Kidney epithelial cell (primary cell): ENCODE results near the gene PRELID2. TPM values are rescaled to one million over a fixed set of nuclear protein-coding genes. Genes with fewer than 3 reads are reported as not detected.
A peak's percentile ranks its signal among the peaks of the same experiment; 100 is the strongest.
"Not testable (repeated sequence)": the region's sequence is repeated elsewhere in the genome, so short reads cannot be mapped to it uniquely, and the experiment has no call there.

Experiments
- DNase-seq: peaks from one replicate; pipeline ENCODE4 v3.0.0-alpha.2; 2010; ENCODE audit warnings: low read depth
- H3K27me3 ChIP-seq: 2 replicates; pipeline ENCODE4 v1.6.0; 2011; ENCODE audit warnings: low read length; ENCODE audit not compliant: control insufficient read depth, insufficient read depth
- H3K36me3 ChIP-seq: 2 replicates; pipeline ENCODE4 v1.5.1; 2011; ENCODE audit warnings: low read length; ENCODE audit not compliant: control insufficient read depth, insufficient read depth
- H3K4me3 ChIP-seq: 2 replicates; pipeline ENCODE4 v1.5.1; 2011; ENCODE audit warnings: low read depth, mild to moderate bottlenecking, control low read depth, low read length
- total RNA-seq: library from RNA; depleted of rRNA; stranded (reverse); fragments of >200 nt; gene quantifications from 2 replicates; pipeline ENCODE4 v1.2.3, GENCODE V29; 2015
- TF ChIP-seq, protein P1 (sequence below): IDR thresholded peaks from 2 replicates; pipeline ENCODE4 v1.5.1; 2011; ENCODE audit warnings: mild to moderate bottlenecking, moderate library complexity, low read length, control low read depth, inconsistent platforms; ENCODE audit not compliant: insufficient read depth, poor library complexity, severe bottlenecking

PRELID2 gene
- total RNA-seq, 1 donor from 2014 or later = 9.4 TPM

DNA sequence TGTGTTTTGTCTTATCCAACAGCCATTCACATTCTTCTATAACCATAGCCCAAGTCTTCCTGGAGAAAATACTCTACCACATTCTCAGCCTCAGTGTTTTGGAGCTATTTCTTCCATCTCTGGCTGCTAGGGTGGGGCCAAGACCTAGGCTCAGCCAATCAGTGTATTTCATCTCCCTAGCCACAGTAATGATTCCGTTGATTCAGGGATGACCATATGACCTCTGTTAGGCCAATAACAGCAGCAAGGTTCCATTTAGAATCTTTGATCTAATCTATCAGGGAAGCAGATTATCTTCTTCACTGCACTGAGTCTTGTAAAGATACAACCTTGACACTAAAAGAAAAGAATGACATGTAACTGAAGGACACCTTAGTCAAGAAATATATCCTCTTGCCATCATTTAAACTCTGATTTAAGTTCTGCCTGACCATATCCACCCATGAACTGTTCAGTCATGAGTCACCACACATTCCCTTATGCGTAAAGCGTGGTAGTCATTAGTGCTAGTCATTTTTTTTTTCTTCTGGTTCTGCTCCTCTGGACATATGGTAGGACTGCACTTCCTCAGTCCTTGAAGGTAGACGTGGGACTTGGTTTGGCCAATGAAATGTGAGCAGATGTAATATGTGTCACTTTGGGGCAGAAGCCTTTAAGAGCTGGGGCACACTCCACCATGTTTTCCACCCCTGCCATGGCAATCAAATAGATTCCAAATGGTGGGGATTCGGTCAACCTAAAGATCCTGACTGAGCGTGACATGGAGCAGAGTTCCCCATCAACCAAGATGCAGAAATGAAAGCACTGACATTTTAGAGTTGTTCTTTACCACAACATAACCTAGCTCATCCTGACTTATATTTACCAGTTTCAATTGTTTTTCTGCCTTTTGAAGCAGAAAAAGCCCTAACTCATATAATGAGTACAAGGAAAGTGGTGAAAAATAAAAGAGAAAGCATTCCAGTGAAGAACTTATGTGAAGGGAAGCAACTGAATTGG, 12.7 kb upstream of the PRELID2 start:
- H3K4me3 ChIP-seq = no peak overlapping the region
- TF ChIP-seq, protein P1, sequence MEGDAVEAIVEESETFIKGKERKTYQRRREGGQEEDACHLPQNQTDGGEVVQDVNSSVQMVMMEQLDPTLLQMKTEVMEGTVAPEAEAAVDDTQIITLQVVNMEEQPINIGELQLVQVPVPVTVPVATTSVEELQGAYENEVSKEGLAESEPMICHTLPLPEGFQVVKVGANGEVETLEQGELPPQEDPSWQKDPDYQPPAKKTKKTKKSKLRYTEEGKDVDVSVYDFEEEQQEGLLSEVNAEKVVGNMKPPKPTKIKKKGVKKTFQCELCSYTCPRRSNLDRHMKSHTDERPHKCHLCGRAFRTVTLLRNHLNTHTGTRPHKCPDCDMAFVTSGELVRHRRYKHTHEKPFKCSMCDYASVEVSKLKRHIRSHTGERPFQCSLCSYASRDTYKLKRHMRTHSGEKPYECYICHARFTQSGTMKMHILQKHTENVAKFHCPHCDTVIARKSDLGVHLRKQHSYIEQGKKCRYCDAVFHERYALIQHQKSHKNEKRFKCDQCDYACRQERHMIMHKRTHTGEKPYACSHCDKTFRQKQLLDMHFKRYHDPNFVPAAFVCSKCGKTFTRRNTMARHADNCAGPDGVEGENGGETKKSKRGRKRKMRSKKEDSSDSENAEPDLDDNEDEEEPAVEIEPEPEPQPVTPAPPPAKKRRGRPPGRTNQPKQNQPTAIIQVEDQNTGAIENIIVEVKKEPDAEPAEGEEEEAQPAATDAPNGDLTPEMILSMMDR = no peak
- H3K36me3 ChIP-seq = no peaks in the 10 kb centered on the region
- peak; percentile 67 for DNase-seq
- H3K27me3 ChIP-seq = no peaks in the 10 kb centered on the region

DNA sequence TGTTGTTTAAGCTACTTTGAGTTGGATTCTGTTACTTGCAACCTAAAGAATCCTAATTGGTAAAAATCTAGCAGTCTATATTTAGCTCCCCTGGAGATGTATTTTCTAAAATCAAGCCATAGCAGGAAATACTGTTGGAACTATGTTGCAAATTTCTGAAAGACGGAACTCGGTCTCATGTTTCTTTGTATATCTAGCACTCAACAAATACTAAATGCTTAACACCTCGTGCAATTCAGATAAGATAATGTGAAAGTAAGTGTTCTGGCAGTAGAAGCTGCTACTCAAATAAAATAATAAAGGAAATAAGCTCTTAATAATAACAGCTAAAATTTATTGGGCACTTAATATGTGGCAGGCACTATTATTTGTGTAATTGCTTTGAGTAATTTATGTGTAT, 10.9 kb upstream of the PRELID2 start:
- TF ChIP-seq, protein P1 = no peak
- no peaks in the 10 kb centered on the region for H3K27me3 ChIP-seq
- DNase-seq = no peak
- H3K4me3 ChIP-seq = no peak overlapping the region
- no peaks in the 10 kb centered on the region for H3K36me3 ChIP-seq

DNA sequence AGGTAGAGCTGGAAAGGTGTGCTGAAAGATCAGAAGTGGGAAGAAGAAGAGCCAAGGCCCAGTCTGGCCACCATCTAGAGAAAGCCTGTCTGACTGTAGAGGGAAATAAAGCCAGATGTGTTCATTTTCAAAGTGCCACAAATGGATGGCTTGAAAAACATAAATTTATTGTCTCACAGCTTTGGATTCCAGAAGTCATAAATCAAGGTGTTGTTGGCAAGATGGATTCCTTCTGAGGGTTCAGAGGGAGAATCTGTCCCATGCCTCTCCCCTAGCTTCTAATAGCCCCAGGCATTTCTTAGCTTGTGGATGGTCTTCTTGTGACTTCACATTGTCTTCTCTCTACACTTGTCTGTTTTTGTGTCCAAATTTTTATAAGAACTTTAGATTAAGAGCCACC, 6.2 kb upstream of the PRELID2 start:
- TF ChIP-seq, protein P1 = no peak
- no peak overlapping the region for H3K4me3 ChIP-seq

DNA sequence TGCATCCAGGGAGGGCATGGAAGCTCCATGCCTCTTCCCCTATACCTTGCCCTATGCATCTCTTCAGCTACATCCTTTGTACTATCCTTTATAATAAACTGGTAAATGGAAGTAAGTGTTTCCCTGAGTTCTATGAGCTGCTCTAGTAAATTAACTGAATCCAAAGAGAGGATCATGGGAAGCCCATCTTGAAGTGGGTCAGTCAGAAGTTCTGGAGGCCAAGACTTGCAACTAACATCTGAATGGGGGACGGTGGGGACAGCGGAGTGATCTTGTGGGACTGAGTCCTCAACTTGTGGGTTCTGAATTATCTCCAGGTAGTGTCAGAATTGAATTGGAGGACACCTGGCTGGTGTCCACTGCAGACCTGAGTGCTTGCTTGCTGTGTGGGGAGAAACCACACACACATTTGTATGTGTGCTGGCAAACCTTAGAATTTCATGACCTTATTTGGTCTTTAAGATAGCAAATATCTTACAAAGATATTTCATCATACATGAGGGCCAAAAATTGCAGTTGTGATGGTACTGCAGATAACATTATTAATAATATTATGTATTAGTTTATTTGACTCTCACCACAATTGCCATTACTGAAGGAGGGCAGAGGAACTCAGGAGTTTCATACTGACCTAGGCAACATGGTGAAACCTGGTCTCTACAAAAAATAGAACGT, 5.5 kb upstream of the PRELID2 start:
- DNase-seq = no peak
- H3K27me3 ChIP-seq = no peaks in the 10 kb centered on the region
- no peaks in the 10 kb centered on the region for H3K36me3 ChIP-seq
- TF ChIP-seq, protein P1 = no peak
- H3K4me3 ChIP-seq = no peak overlapping the region

More for the DNA sequence above, 6.2 kb upstream of the PRELID2 start:
- Histone ChIP-seq H3K36me3 (no peaks in the 10 kb centered on the region), H3K27me3 (no peaks in the 10 kb centered on the region)
- no peak for DNase-seq

DNA sequence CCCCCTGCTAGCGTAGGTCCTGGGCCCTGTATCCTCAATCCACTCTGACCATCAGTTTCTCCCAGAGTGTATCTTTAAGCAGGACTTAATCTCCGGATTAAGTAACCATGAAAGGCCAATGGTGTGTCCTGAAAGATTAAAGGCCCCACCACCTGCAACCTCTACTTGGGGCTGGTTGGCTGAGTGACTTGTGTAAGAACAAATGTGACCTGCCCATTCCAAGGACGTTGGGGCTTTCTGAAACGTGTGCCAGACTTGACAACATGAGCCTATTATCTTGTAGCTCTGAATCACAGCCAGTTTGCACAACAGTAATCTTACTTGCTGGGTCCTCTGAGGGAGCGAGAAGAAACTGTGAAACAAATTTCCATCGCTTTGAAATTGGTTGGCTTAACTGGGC, 3.1 kb upstream of the PRELID2 start:
- no peak for DNase-seq
- H3K4me3 ChIP-seq = no peak overlapping the region
- TF ChIP-seq, protein P1 = no peak
- no peaks in the 10 kb centered on the region for H3K27me3 ChIP-seq
- no peaks in the 10 kb centered on the region for H3K36me3 ChIP-seq

DNA sequence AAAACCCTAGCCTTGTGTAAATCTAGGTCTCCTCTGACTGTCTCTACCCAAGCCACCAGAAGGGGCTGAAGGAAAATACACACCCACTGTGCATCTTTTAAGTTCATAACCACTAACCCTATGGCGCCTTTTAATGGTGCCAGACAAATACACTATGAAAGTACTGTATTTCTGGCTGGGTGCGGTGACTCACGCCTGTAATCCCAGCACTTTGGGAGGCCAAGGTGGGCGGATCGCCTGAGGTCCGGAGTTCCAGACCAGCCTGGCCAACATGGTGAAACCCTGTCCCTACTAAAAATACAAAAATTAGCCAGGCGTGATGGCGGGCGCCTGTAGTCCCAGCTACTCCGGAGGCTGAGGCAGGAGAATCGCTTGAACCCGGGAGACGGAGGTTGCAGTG, 1.1 kb upstream of the PRELID2 start:
- not testable (repeated sequence) for DNase-seq, H3K27me3 ChIP-seq, H3K36me3 ChIP-seq, H3K4me3 ChIP-seq
